Measurements from ENCODE around the gene DDR2.

DDR2 gene

DNA sequence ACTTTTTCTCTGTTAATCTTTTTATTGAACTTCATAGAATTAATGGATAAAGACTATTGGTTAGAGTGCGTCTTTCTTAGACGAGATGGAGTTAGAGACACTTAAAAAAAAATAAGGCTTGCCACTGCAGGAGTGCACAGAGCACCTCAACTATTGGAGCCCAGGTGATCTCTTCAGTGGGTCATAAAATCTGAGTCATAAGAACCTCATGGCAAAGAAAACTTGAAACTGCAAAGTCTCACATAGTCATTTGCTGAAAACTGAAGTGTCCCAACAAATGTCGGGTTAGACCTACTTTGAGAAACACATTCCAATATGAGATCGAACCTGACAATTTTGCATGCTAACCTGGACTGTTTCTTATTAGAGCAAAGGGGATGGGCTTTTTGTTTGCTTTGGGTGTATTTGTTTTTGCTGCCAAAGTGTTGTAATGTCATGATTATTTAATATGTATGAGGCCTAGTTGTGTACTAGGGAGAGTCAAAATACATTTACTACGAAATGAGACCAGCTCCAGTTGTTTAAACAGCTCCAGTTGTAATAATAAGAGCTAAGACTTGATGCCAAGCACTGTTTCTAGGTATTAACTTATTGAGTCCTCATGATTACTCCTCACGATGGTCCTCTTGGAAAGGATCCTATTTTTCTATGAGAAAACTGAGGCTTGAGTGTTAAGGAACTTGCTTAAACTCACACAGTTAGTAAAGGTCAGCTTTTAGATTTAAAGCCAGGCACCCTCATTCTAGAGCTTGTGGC, 65.1 kb downstream of the DDR2 start:
- DNase-seq, result no peak

DNA sequence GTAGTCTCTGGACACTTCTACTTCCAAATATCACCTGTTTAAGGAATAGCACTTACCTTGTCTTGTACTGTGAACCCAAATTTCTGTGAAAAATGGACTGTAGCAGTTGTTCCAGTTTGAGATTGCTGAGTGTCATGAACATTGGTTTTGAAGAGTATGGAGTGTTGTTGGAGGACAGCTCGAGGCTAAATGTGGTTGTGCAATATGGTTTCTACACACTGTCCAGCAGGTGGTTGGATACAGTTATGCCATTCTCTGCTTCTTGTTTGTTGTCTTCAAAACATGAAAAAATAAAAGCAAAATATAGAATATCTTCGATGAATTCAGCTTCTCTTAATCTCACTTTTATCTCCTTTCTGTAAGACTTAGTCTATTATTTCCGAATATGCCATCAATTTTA, 67.1 kb downstream of the DDR2 start:
- no peak for DNase-seq

DNA sequence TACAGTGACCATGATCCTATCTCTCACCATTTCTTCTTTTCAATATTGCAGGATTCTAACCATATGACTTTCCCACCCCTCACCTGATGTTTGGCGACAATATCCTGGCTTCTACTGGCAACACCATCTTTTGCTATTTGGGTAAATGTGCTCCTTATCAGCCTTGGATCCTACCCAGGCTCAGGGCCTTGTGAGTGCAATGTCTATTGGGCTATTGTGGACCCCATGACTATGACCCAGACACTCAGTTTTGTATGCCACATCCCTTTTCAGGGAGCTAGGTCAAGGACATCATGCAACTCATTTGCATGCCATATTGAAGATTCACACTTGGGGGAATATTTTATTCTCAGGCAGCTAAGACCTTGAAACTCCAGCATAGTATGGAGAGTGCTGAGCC, 67.9 kb downstream of the DDR2 start:
- DNase-seq, result no peak

DNA sequence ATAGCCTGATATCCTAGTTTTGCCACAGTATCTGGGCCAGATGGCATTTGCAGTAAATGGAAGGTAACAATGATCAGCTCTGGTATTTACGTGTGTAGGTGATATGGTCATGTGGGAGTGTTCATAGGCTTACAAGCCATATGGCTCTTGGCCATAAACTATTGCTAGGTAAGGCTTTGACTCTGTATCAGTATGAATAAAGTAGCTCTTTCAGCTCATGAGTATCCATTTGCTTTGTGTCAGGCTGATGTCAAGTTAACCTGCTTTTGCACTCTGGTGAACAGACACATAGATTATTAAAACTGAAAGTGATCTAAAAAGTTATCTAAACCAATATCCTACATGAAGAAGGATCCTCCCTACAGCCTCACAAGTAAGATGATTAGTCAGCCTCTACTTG, 69.0 kb downstream of the DDR2 start:
- no peak for DNase-seq

DNA sequence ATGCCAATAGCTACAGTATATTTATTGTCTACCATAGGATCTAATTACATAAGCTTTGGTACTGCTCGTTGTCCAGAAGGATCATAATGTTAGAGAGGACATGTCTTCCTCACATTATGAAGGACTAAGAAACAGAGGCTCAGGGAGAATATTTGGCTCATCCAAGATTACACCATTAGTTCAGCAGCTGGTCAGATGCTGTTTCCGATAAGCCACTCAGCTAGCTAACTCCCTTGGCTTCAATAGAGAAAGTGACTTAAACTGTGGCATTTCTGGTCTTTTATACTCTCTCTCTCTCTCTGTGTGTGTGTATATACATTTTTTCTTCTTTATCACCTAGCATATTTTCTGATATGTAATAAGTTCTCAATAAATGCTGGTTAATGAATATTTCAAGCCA, 70.4 kb downstream of the DDR2 start:
- no peak for DNase-seq

DNA sequence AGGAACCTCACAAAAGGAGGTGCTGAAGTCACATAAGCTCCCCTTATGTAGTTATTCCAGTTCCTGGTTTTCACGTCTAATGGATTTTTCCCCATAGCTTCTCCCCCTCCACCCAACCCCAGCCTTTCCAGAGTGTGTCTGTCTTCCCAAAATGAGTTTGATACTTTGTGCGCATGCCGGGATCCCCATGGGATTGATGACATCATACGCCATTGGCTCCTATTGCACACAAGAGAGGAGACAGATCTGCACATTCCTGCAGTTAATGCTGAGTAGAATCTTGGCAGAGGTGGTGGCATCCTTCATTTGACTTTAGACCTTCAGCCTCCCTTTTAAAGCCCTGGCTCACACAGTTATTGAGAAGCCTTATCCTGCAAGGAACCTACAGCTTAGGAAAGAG, 71.4 kb downstream of the DDR2 start:
- DNase-seq, result no peak

DNA sequence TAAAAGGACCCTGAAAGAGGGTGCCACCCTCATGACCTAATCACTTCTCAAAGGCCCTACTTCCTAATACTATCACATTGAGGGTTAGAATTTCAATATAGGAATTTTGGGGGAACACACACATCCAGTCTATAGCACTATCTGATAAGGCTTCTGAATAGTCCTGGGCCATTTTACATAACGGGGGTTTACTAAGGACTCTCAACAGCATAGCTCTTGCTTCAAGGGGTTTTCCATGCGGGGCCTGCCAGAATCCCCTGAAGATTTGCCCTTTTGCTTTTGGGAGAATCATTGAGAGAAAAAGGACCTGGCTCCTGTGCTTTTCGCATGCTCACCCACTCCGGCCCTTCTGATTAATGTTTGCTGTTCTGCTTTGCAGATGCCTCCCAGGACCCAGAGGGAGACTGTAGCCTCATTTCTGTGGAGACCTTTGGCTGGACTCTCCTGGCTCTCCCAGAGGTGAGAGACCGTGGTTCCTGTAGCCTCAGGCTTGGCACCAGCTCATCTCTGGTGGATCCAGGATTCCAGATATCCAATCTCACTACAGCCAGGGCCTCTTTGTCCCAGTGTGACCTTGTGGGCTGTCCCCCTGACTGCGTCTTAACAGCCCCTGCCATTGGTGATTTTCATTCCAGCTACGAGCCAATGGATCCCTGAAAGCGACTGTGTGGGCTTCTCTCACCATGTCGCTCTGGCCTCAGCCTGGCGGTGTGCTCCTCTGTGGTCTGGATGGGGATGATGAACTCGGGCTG, 72.6 kb downstream of the DDR2 start:
- no peak for DNase-seq

DNA sequence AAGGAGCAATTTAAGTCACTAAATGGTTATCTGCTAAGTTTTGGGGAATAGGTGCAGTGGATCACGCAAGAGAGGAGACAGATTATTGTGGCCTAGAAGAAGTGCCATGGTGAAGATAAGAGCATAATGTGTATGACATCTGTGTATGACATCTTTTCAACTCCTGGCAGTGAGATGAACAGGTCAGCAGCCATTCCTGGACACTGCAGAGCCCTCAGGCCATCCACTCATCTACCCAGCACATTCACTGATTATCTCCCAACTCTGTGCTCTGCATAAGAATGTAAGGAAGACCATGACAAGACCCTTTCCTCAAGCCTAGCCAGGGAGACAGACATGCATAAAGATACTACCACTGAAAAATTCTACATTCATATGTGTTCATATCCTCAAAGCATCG, 73.7 kb downstream of the DDR2 start:
- no peak for DNase-seq

DNA sequence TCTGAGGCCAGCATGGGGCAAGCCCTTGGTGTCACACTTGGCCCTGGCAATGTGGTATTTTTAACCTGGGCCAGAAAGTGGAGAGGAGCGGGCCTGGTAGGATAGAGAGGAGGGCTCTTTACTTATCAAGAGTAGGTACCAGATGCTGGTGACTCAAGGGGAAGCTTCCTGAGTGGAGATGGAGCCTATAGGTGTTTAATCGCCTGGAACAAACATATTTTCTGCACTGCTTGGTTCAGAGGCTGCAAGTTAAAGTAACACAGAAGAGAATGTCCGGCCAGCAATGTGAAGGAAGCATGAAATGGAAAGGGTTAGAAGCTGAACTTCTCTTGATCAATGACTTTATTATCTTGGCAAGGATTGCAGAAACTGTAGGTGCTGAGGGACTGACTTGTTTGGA, 74.3 kb downstream of the DDR2 start:
- DNase-seq, result no peak

DNA sequence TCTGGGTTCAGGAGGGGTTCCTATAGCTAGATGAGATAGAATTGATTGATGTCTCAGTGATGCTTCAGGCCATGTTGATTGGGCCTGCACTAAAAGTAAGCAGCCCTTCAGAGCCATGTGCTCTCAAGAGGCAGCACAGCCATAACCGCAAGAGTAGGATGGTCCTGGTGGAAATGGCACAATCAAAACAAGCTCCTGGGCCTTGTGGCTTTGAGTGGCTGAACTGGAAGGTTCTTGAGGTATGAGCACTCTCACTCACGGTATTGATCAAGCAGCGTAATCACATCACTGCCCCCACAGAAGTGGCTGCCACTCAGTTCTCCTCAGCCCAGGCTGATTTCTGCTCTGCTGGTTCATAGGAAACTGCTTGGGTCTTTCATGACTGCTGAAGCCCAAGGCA, 76.0 kb downstream of the DDR2 start:
- DNase-seq, result no peak

DNA sequence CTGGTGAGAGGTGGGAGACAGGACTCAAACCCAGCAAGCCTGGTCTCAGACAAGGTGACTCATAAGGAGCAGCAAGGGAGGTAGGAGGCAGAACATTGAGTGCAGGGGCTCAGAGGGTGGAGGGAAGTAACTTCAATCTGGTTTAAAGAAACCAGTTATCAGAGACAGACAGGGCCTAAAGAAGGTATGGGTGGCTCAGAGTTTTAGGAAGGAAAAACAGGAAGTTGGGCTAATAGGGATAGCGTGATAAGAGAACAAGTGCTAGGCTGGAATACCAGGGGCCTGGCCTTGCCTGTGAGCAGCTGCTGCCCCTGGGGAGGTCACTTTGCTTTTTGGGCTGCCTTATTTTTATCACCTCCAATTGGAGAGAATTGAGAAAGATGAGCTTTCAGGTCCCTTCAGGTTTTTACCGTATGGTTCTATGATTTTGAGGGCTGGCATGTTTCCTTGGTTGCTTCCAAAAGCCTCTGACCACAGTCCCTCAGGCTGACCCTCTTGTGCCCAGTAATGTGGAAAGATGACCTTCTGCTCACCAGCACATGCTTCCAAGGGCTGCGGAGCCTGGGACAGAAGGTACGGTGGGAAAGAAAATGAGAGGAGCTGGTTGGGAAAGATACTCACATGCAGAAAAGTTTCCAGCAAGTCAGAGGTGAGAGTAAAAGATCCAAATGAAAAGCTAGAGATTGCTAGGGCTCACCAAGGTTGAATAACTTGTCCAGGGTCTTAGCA, 77.0 kb downstream of the DDR2 start:
- no peak for DNase-seq

DNA sequence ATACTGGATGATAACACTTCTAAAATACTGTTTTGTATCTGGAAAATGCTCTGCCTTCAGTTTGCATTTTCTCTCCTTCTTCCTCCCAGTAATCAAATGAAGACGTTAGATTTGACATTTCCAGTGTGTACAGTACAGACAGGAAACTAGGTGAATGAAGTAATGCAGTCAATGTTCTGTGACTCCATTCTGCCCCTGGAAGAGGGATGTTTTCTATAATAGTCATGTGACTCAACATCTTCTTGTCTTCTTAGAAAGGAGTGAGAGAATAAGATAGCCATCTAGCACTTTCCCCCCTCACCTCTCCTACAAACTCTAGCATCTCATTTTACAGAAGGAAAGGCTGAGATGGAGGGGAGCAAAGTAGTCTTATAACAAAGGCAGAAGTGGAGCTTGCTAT, 77.6 kb downstream of the DDR2 start:
- no peak for DNase-seq

DNA sequence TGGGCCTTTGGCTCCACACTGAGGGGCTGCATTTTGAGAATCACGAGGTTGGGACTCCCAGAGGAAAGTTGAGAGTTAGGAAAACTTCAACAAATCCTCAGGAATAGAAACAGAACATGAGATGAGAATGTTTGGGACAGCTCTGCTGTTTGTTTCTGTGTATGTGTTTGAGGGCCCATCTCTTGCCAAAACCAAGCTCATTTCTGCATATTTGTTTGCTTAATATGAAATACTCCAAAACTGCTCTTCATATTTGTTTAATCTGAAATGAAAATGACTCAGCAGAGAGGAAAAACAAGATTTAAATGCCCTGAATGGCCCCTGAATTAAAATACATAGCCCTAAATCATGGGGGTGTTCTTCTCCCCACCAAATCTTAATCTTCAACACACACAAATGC, 78.1 kb downstream of the DDR2 start:
- no peak for DNase-seq

DNA sequence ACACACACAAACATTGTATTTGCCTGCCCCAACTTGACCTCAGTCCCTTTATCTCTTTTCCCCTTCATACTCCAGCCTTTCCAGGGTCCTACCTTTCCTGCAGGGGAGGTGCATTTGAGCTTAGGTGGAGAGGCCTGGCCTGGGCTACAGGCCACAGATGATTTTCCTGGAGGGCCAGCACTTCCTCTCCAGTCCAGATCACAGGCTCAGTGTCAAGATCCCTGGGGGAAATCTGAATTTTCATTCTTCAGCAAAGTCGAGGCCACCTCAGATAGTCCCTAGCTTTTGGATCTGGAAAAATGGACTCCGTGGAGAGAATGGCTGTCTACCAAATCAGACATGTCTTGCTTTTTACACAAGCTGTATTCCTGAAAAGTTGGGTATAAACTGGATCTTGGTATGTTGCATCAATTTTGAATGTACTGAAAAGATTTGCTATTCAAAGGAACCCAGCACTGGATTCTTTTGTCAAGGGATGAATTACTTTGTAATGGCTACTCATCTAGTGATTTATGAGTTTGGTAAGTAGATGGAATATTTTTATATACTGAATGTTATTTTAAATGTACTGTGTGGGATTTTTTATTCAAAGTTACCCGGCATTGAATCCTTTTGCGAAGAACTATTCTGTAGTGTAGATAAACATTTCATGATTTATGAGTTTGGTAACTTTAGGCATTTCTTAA, 78.7 kb downstream of the DDR2 start:
- no peak for DNase-seq

DNA sequence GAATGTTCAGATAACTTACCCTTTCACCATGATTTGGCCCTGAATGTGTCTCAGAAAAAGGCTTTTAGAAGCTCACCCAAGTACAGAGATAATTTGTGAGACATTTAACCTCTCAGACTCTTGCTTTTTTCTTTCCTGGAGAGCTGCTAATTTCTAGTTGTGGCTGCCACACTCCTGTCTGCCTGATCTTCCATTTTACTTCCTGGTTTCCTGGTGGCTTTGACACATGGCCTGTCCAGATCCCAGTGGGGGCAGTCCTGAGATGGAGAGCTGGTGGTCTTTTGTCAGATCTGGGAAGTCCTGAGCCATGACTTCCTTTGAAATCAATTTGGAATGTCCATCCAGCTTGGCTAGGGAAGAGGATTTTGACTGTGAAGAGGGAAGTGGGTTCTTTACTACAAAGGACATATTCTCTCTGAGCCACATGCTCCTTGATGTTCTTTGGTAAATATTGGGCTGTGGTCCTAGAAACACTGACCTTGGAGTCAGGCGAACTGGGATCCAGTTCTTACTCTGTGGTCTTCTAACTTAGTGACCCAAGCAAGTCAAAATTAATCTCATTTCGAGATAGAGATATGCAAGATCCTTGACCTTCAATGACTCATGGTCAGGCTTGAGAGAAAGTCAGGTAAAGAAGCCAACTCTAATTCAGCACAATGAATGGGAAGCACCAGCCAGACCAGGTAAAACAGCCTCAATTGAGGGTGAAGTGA, 80.2 kb downstream of the DDR2 start:
- no peak for DNase-seq

DNA sequence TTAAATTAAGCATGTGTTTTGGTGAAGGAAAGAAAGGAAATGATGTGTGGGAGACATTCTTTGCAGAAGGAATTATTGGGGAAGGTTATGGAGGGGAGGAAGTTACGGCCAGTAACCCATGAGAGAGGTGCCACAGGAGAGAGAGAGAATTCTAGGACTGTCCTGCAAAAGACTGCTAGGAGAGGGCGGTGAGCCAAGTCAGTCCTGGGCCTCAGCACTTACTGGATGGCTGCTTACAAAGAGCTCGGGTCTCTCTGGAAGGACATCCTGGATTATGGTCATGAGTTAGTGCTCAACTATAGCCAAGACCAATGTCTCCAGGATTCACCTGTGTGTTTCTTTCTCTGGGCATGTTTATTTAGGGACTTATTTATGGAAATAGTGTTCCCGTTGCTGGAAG, 83.9 kb downstream of the DDR2 start:
- no peak for DNase-seq

DNA sequence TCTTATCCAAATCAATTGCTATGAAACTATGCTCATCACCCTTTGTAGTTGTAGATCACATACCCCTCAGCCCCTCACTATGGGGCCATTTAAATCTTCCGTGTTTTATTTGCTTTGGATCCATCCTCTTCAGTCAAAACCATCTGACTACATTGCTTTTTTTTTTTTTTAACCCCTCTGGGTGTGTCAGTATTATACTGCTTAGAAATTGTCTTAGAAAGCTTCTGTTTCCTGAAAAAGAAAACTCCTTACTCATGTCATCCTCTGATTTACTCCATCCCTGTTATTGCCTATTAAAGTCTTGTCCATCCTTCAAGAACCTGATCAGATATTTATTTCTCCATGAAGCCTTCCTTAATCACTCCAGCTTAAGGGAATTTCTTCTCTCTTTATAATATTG, 84.3 kb downstream of the DDR2 start:
- no peak for DNase-seq

DNA sequence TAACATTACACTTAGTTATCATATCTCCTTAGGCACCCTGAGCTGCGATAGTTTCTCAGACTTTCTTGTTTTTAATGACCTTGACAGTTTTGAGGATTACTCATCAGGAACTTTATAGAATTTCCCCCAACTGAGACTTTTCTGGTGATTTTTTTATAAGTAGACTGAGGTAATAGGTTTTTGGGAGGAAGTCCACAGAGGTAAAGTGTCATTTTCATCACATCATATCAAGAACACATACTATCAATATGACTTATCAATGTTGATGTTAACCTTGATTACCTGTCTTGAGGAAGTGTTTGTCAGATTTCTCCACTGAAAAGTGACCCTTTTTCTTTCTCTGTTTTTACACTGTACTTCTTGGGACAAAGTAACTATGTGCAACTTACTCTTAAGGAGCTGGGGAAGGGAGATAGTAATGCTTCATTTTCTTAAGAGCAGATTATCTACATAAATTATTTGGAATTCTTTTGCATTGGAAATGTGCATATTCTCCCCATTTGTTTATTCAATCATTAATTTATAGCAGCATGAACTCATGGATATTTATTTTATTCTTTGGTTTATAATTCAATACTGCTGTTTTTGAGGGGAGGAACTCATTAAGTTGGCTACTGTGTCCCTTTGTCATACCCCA, 85.4 kb downstream of the DDR2 start:
- DNase-seq, result no peak

DNA sequence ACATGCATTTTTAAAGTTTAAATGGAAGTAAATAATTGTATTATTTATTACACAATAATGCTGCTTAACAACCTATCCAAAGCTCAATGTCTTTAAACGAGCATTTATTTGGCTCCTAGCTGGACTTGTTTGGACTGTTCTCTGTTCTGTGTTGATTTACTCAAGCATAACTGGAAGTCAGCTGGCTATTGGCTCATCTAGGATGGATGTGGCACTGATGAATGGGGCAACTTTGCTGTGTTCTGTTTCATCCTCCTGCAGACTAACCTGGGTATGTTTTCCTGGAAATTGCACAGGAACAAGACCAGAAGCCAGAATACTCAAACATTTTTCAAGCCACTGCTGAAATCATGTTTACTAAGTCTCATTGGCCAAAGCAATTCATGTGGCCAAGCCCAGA, 87.4 kb downstream of the DDR2 start:
- no peak for DNase-seq

DNA sequence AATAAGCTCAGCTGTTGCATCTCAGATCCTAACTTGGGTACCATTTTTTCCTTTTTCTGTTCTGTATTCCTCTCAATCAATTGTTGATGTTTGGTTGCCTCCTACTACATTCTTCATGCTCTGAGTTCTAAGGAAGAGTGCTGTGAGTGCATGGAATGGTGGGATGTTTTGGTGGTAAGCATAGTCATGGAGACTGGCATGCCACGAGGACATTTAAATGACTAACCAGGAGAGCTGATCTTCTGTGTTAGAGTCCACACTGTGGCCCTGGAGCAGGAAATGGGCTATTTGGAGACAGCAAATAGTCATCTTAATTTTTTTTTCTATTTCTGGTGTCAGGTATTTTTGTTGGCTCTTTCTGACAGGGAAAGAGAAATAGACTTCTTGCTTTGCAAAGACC, 88.7 kb downstream of the DDR2 start:
- DNase-seq, result no peak

DNA sequence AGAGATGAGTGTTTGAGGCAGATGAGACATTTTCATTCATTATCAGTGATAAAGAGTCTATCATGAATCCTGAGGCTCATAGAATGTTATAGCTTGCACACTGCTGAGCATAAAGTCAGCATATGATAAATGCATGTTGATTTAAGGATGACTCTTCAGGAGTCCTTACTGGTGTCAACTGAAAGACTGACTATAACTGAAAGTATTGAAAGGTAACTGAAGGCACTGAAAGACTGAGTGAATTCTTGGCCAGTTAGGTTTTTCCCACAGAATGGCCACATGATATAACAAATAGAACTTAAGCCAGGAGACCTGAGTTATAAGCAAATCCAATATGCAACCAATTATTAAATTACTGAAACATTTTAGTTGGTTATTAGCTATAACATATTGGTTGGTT, 89.2 kb downstream of the DDR2 start:
- no peak for DNase-seq

DNA sequence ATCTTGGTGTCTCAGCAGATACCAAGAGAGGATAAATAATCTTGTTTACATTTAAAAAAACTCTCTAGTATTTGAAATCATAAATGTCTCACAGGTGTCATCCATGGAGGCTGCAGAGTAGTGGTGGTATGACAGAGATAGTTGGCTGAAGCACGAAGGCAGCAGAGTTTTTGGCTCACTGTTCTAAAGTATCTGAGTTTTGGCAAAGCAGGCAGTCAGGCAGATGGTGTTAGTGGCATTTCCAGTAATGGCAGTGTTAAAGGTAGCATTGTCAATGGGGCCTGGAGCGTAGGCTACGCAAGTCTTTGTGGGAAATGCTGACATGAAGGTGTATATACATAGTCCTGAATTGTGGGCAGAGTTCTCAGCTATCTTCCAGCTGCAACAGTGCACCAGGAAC, 89.8 kb downstream of the DDR2 start:
- DNase-seq, result no peak
